ENCODE data around the gene HLA-C.
A peak's percentile ranks its signal among the peaks of the same experiment; 100 is the strongest.
"Not testable (repeated sequence)": the region's sequence is repeated elsewhere in the genome, so short reads cannot be mapped to it uniquely, and the experiment has no call there.

HLA-C gene

DNA sequence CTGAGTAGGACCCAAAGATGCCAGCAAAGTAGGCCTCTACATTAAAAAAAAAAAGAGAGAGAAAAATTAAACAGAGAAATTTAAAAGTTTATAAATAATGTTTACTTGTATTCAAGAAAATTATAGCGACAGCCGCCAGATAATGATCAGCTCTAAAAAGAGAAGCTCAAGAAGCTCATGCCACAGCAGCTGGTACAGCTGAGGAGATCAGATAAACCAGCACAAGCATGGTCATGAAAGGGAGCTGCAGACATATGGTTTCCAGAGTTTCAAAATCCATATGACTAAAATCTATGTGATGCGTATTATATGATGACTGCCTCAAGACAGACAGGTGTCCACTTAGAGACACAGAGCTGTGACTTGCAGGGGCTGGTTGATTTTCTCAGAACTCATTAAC lies 13.6 kb upstream of the HLA-C start:
- H3K79me1 ChIP-seq (ENCODE audit: low read length), result no peaks in the 10 kb centered on the region
- H2AK5ac ChIP-seq (ENCODE audit: low read length), result no peak overlapping the region
- H3K9ac ChIP-seq (ENCODE audit: low read length), result no peak overlapping the region
- no peak overlapping the region for H3K18ac ChIP-seq (ENCODE audit: low read length)
- H3K4me2 ChIP-seq (ENCODE audit: low read length), result no peak overlapping the region
- no peaks in the 10 kb centered on the region for H3K27me3 ChIP-seq (ENCODE audit: insufficient read depth, low read length)
- H2BK120ac ChIP-seq (ENCODE audit: insufficient read depth, low read length, poor library complexity), result no peak overlapping the region
- no peak overlapping the region for H4K12ac ChIP-seq (ENCODE audit: low read depth, low read length)
- H3K14ac ChIP-seq (ENCODE audit: low read length), result no peak overlapping the region
- no peaks in the 10 kb centered on the region for H3K79me2 ChIP-seq (ENCODE audit: control insufficient read depth, insufficient read depth, low read length, poor library complexity)
- no peak overlapping the region for H3K4ac ChIP-seq (ENCODE audit: low read depth, low read length)
- no peak overlapping the region for H2BK5ac ChIP-seq (ENCODE audit: low read depth, low read length, poor library complexity)
- WGBS (ENCODE audit: extremely low coverage, insufficient coverage, insufficient read length), result no CpG with 5 or more reads among the region's 3 CpGs
- H2BK12ac ChIP-seq (ENCODE audit: low read length), result no peak overlapping the region
- H3K4me1 ChIP-seq (ENCODE audit: control insufficient read depth in 1 of 2, insufficient read depth in 2 of 2, low read length in 2 of 2), result no peaks in the 10 kb centered on the region
- no peak for DNase-seq
- H3K9me3 ChIP-seq (ENCODE audit: insufficient read depth, low read depth, low read length), result peaks cover 6% of the 10 kb centered on the region
- no peak overlapping the region for H4K91ac ChIP-seq (ENCODE audit: low read depth, low read length)
- no peak overlapping the region for H3K4me3 ChIP-seq (ENCODE audit: low read depth, low read length)
- H3K23ac ChIP-seq (ENCODE audit: low read length), result no peak overlapping the region
- H3K27ac ChIP-seq (ENCODE audit: low read depth, low read length), result no peak overlapping the region
- no peaks in the 10 kb centered on the region for H3K36me3 ChIP-seq (ENCODE audit: control insufficient read depth in 1 of 2, insufficient read depth in 2 of 2, low read length in 2 of 2)
- no peak overlapping the region for H4K8ac ChIP-seq (ENCODE audit: low read depth, low read length)
- no peak overlapping the region for H2AFZ ChIP-seq (ENCODE audit: insufficient read depth, low read length, poor library complexity)

DNA sequence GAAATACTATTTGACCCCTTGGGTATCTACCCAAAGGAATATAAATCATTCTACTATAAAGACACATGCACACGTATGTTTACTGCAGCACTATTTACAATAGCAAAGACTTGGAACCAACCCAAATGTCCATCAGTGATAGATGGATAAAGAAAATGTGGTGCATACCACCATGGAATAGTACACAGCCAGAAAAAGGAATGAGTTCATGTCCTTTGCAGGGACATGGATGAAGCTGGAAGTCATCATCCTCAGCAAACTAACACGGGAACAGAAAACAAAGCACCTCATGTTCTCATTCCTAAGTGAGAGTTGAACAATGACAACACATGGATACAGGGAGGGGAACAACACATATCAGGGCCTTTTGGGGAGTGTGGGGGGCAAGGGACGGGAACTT lies 7.8 kb upstream of the HLA-C start:
- H3K79me1 ChIP-seq (ENCODE audit: low read length); H2BK120ac ChIP-seq (ENCODE audit: insufficient read depth, low read length, poor library complexity); H3K4me3 ChIP-seq (ENCODE audit: low read depth, low read length); H3K4me1 ChIP-seq (ENCODE audit: control insufficient read depth in 1 of 2, insufficient read depth in 2 of 2, low read length in 2 of 2); H3K27ac ChIP-seq (ENCODE audit: low read depth, low read length); H3K18ac ChIP-seq (ENCODE audit: low read length); H4K8ac ChIP-seq (ENCODE audit: low read depth, low read length); H3K36me3 ChIP-seq (ENCODE audit: control insufficient read depth in 1 of 2, insufficient read depth in 2 of 2, low read length in 2 of 2); H3K9ac ChIP-seq (ENCODE audit: low read length); H2AK5ac ChIP-seq (ENCODE audit: low read length); H2BK5ac ChIP-seq (ENCODE audit: low read depth, low read length, poor library complexity); H3K4me2 ChIP-seq (ENCODE audit: low read length); H3K27me3 ChIP-seq (ENCODE audit: insufficient read depth, low read length); H4K12ac ChIP-seq (ENCODE audit: low read depth, low read length); DNase-seq; H3K23ac ChIP-seq (ENCODE audit: low read length); H3K14ac ChIP-seq (ENCODE audit: low read length); H4K91ac ChIP-seq (ENCODE audit: low read depth, low read length); H2AFZ ChIP-seq (ENCODE audit: insufficient read depth, low read length, poor library complexity); H2BK12ac ChIP-seq (ENCODE audit: low read length); H3K79me2 ChIP-seq (ENCODE audit: control insufficient read depth, insufficient read depth, low read length, poor library complexity); H3K9me3 ChIP-seq (ENCODE audit: insufficient read depth, low read depth, low read length); H3K4ac ChIP-seq (ENCODE audit: low read depth, low read length): not testable (repeated sequence)
- WGBS (ENCODE audit: extremely low coverage, insufficient coverage, insufficient read length), result no CpG with 5 or more reads among the region's 3 CpGs

DNA sequence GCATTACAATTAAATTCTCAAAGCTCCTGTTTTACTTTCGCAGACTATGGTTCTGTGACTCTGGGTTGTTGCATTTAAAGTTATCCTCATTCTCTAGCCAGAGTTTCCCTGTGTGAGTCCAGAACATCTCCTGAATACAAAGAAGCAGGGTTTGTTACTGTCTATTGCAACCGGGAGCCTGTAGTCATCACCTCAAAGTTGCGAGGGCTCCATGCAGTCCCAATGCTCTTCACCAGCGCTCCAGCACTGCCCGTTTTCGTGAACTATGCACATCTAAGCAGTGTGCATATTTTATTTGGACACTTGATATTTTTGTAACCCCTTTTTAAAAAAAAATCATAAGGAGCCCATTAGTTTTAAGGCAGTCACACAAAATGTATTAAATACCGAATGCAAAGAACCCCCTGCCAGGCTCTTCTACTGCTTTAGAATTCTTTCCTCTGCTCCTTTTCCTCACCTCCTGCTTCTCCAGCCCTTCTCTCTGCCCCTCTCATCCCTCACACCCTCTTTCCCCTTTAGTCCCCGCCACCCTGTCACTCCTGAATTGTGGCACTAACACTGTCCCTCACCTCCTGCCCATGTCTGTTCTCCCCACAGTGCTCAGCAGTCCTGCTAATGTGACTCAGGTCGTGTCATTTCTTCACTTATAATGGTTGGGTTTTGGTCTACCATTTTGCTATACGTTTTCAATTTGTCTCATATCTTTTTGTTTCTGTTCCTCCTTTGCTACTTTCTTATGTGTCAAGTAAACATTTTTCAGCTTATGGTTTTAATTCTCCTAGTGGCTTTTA lies 1.1 kb upstream of the HLA-C start:
- no CpG with 5 or more reads among the region's 10 CpGs for WGBS (ENCODE audit: extremely low coverage, insufficient coverage, insufficient read length)
- no peak overlapping the region for H3K9ac ChIP-seq (ENCODE audit: low read length)
- H3K4me3 ChIP-seq (ENCODE audit: low read depth, low read length), result no peak overlapping the region
- H3K18ac ChIP-seq (ENCODE audit: low read length), result no peak overlapping the region
- H4K12ac ChIP-seq (ENCODE audit: low read depth, low read length), result no peak overlapping the region
- H3K36me3 ChIP-seq (ENCODE audit: control insufficient read depth in 1 of 2, insufficient read depth in 2 of 2, low read length in 2 of 2), result peaks cover 12 to 14% of the 10 kb centered on the region in 2 experiments
- no peak overlapping the region for H2AFZ ChIP-seq (ENCODE audit: insufficient read depth, low read length, poor library complexity)
- no peaks in the 10 kb centered on the region for H3K27me3 ChIP-seq (ENCODE audit: insufficient read depth, low read length)
- H3K14ac ChIP-seq (ENCODE audit: low read length), result no peak overlapping the region
- no peak overlapping the region for H4K8ac ChIP-seq (ENCODE audit: low read depth, low read length)
- no peak overlapping the region for H2BK5ac ChIP-seq (ENCODE audit: low read depth, low read length, poor library complexity)
- peaks cover 5% of the 10 kb centered on the region for H3K79me2 ChIP-seq (ENCODE audit: control insufficient read depth, insufficient read depth, low read length, poor library complexity)
- no peak overlapping the region for H3K23ac ChIP-seq (ENCODE audit: low read length)
- no peak overlapping the region for H3K4me2 ChIP-seq (ENCODE audit: low read length)
- no peak overlapping the region for H2AK5ac ChIP-seq (ENCODE audit: low read length)
- H3K4me1 ChIP-seq (ENCODE audit: control insufficient read depth in 1 of 2, insufficient read depth in 2 of 2, low read length in 2 of 2), result peaks cover 6 to 7% of the 10 kb centered on the region in 2 experiments
- DNase-seq, result no peak
- H2BK12ac ChIP-seq (ENCODE audit: low read length), result no peak overlapping the region
- H3K9me3 ChIP-seq (ENCODE audit: insufficient read depth, low read depth, low read length), result no peaks in the 10 kb centered on the region
- no peak overlapping the region for H2BK120ac ChIP-seq (ENCODE audit: insufficient read depth, low read length, poor library complexity)
- no peak overlapping the region for H4K91ac ChIP-seq (ENCODE audit: low read depth, low read length)
- H3K27ac ChIP-seq (ENCODE audit: low read depth, low read length), result no peak overlapping the region
- H3K4ac ChIP-seq (ENCODE audit: low read depth, low read length), result no peak overlapping the region
- H3K79me1 ChIP-seq (ENCODE audit: low read length), result peaks cover 4% of the 10 kb centered on the region

DNA sequence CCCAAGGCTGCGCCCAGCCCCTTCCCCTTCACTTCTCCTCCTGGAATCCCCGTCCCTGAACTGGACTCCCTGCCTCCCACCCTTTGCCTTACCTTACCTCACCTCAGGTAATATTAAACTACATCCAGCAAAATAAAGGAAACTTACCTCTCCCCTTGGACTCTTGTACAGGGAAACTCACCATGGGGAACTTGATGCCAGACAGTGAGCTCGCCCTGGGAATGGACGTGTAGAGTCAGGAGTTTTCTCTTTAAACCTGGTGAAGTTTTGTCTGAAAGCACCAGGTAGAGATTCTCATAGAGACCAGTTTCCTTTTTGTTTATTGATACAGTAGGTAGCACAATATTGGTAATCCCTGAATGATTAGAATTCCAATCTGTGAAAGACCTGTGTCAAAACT lies 544 bp upstream of the HLA-C start:
- Histone ChIP-seq H3K27ac (ENCODE audit: low read depth, low read length) (no peak overlapping the region), H2BK12ac (ENCODE audit: low read length) (no peak overlapping the region), H3K27me3 (ENCODE audit: insufficient read depth, low read length) (no peaks in the 10 kb centered on the region), H3K9me3 (ENCODE audit: insufficient read depth, low read depth, low read length) (no peaks in the 10 kb centered on the region), H4K91ac (ENCODE audit: low read depth, low read length) (no peak overlapping the region), H3K4ac (ENCODE audit: low read depth, low read length) (no peak overlapping the region), H2AK5ac (ENCODE audit: low read length) (no peak overlapping the region), H3K79me1 (ENCODE audit: low read length) (peaks cover 4% of the 10 kb centered on the region), H4K12ac (ENCODE audit: low read depth, low read length) (no peak overlapping the region), H2BK120ac (ENCODE audit: insufficient read depth, low read length, poor library complexity) (no peak overlapping the region), H3K4me2 (ENCODE audit: low read length) (peak overlapping the region; percentile 84), H3K4me1 (ENCODE audit: control insufficient read depth in 1 of 2, insufficient read depth in 2 of 2, low read length in 2 of 2) (peaks cover 6 to 7% of the 10 kb centered on the region in 2 experiments), H4K8ac (ENCODE audit: low read depth, low read length) (peak overlapping the region; percentile 57), H3K79me2 (ENCODE audit: control insufficient read depth, insufficient read depth, low read length, poor library complexity) (peaks cover 5% of the 10 kb centered on the region), H3K18ac (ENCODE audit: low read length) (no peak overlapping the region), H3K4me3 (ENCODE audit: low read depth, low read length) (peak overlapping the region; percentile 18), H2BK5ac (ENCODE audit: low read depth, low read length, poor library complexity) (no peak overlapping the region), H2AFZ (ENCODE audit: insufficient read depth, low read length, poor library complexity) (peak overlapping the region; percentile 61), H3K23ac (ENCODE audit: low read length) (no peak overlapping the region), H3K36me3 (ENCODE audit: control insufficient read depth in 1 of 2, insufficient read depth in 2 of 2, low read length in 2 of 2) (peaks cover 12 to 14% of the 10 kb centered on the region in 2 experiments), H3K9ac (ENCODE audit: low read length) (no peak overlapping the region), H3K14ac (ENCODE audit: low read length) (peak overlapping the region; percentile 17)
- no peak for DNase-seq
- WGBS (ENCODE audit: extremely low coverage, insufficient coverage, insufficient read length), result no CpG with 5 or more reads among the region's 4 CpGs
